GM21528 (cell line): ENCODE measurements around the gene ISCA2.

ENCODE experiments used
- ATAC-seq: cut with Tn5 transposase; IDR thresholded peaks from one replicate; pipeline ENCODE4 v1.9.1; 2021; ENCODE audit warnings: mild to moderate bottlenecking, moderate library complexity; ENCODE audit not compliant: unreplicated experiment, low FRiP score

The ISCA2 gene

DNA sequence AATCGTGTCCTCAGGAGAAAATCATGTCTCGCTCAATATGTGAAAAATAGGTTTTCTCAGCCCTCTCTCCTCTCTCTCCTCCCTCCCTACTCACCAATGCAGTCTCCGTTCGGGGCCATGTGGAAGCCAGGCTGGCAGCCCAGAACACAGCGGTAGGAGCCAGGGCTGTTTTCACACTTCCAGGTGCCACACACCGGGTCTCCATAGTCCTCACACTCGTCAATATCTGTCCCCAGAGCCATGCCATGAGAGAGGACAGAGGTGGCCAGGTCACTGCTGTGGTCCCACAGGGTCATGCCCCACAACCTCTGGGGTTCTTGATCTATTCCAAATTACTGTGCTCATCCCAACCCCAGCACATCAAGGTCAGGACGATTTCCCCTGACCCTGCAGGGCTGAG is 13.5 kb downstream of the ISCA2 start:
- no peak for ATAC-seq

DNA sequence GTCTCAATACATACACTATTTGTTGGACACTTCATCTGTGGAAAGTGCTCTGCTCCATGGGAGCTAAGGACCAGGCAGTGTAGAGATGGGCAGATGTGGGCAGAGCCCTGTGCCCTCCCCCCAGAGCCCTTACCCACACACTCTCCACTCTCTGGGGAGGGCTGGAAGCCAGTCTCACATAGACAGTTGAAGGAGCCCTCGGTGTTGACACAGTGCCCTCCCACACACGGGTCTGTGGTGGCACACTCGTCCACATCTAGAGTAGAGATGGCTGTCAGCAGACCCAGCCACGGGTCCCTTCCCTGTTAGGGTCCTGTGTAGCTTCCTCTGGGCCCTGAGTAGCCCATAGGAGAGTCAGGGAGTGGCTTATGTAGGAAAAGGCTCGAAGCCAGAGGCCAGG is 14.3 kb downstream of the ISCA2 start:
- no peak for ATAC-seq

DNA sequence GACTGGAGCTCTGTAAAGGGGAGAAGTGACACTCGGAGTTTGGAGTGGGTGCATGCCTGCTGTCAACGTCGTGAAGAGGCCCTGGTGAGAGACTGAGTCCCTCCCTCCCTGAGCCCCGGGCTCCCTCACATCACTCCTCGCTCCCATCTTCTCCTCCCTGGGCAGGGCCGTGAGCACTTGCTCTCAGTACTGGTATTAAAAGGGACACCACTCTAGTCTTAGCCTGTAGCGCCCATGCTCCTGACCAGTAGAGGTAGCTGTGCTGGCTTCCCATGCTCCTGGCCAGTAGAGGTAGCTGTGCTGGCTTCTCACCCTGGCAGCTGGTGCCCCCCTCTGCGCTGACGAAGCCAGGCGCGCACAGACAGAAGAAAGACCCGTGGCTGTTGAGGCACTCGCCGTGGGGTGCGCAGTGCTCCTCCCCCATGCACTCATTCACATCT is 14.7 kb downstream of the ISCA2 start:
- ATAC-seq, result no peak

DNA sequence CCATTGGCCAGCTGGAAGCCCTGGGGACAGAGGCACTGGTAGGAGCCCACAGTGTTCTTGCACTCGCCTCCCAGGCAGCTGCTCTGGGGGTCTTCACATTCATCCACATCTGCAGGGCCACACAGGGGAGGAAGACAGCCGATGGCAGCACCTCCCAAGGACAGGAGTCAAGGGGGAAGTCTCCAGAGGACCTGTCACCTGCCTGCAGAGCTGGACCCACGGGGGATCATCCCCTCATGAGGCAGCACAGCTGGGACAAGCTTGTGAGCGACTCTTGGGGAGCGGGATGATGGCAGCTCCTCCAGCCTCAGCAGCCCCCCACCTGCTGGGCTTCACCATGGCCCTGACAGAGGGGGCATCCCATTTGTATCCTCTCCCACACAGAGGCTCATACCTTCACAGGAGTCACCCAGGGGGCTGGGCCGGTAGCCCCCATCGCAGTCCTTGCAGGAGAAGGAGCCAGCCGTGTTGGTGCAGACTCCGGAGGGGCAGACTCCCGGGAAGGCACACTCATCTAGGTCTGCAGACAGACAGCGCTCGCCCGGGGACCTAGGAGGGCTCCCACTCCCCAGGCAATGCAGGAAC is 15.4 kb downstream of the ISCA2 start:
- ATAC-seq, result no peak

DNA sequence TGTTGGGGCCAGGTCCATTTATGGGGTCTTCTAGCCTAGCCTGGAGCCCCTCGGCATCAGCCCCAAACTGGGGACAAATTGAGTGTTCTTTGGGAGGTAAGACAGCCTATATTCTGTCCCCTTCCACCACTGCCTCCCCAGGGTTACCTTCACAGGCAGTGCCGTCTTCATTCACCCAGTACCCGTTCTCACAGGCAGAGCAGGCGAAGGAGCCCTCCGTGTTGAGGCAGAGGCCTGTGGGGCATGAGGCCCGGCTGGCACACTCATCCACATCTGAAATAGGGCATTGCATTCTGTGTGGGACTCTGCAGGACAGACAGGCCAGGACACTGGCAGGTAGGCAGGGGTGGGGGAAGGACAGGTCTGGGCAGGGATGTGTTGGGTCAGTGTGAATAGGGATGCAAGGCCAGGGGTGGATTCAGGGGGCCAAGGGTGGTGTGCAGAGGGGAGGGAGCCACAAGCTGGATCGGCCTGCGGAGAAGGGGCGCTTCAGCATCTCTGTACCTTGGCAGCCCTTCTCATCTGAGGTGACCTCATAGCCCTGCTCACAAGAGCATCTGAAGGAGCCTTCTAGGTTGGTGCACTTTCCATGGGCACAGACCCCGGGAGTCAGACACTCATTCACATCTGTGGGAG is 16.1 kb downstream of the ISCA2 start:
- ATAC-seq, result no peak

DNA sequence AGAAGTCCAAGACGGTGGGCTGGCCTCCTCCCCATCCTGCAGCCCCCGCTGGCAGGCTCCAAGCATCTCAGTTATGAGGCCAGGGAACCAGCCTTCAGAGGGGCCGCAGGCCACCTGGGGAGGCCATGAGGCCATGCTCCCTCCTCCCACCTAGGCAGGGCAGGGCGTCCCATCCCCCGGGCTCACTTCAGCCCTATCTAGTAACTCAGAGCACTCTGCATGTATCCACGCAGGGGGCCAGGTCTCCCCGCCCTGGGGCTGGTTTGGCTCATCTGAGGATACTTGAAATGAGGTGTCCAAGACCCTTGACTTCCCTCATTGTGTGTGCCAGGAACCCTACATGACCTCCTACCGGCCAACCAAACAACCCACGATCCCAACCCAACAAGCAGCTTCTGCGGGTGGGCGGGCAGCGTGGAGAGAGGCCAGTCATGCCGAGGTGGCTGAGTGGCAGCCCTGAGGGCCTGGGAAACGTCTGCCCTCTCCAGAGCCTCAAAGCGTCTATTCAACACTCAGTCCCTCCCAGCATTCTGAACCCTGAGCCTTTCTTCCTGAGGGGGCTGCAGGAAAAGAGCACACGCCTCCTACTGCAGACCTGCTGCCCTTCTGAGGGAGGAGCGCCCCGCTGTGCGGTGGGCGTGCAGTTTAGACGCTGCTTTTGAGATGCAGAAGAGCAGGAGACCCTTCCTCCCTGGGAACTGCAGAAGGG is 16.8 kb downstream of the ISCA2 start:
- no peak for ATAC-seq

DNA sequence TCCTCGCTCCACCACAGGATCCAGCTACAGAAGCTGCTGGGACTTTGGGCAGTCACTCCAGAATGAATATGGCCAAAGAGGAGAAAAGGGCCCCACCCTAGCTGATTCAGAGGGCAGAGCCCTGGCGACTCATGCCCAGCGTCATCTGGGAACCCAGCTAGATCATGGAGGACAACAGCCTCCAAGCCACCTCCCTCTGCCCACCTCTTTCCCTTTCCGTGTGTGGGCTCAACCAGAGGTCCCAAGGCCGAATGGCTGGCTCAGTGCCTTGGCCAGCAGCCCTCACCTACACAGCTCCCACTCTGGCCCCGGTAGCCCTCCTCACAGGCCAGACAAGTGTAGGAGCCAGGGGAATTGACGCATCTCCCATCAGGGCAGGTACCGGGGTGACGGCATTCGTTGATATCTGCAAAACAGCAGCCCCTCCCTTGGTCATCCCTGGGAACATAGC is 17.4 kb downstream of the ISCA2 start:
- no peak for ATAC-seq

DNA sequence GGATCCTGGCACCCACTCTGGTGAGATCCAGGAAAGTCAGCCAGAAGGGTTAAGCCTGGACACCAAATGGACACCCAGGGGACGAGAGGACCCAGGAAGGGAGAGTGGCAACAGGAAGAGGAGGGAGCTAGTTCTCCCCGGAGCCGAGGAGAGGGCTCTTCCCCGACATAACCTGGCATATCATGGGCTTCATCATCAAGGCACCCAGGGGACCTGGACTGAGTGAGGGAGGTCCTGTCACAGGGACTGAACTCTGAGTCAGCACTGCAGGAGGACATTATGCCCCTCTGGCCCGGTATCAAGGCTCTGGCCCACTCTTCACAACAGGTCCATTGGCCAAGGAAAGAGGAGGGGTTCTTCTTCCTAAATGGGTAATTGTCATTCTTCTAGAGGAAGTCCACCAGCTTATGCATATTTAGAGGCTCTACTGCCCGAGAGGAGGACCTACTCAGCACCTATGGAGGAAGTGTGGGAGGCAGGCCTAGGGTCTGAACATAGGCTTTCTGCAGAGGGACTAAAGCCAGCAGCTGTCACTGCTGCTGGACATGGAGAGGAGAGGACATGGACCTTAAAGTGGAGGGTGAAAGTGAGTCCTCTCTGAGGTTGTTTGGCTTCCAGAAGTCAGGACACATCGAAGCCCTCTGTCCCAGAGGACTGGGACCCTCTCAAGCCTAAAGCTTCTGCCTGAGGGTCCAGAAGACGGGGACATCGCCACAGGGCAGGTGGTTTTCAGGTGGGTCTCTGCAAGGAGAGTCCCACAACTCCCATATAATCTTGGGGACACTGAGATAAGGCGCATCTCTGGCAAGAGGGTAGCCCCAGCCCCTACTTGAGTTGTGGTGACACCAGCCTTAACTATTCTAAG is 18.6 kb downstream of the ISCA2 start:
- no peak for ATAC-seq

DNA sequence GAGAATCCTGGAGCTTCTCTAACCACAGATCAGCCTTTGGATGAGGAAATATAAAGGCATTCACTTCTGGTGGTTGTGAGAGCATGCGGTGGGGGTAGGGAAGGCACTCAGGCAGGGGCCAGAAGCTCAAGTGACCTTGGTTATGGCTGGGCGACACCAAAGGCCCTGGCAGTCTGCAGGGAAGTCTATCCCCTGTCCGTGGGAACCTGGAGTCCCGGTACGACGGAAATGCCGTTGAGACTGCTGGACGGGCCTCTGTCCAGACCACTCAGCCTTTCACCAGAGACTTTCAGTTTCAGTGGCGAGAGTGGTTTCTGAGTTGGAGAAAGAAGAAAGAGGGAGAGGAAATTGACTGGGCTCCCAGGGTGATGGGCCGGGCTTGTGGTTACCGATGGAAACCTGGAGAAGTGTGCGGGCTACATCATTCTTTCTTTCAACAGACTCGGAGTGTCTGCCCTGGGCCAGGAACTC is 20.9 kb downstream of the ISCA2 start:
- ATAC-seq, result no peak

DNA sequence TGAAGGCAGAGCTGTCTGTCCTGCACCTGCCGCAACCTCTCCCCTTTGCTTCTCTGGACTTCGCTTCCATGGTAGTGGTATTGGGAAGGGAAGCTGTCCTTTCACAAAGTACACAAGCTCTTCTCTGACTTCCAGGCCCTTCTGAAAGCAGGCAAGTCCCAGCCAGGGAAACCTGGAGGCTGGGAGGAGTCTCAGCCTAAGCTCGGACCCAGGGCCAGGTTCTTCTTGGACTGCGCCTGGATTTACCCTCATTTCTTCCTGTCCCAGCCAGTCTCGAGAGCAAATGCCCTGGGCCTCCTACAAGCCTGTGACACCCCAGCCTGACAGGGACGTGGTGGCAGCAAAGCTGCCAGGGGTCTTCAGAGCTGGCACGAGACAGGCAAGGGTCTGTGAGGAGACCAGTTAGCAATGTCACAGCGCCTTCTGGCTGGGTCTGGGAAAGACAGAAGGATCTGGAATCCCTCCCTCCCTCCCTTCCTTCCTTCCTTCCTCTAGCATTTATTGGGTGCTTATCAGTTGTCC is 22.4 kb downstream of the ISCA2 start:
- no peak for ATAC-seq

DNA sequence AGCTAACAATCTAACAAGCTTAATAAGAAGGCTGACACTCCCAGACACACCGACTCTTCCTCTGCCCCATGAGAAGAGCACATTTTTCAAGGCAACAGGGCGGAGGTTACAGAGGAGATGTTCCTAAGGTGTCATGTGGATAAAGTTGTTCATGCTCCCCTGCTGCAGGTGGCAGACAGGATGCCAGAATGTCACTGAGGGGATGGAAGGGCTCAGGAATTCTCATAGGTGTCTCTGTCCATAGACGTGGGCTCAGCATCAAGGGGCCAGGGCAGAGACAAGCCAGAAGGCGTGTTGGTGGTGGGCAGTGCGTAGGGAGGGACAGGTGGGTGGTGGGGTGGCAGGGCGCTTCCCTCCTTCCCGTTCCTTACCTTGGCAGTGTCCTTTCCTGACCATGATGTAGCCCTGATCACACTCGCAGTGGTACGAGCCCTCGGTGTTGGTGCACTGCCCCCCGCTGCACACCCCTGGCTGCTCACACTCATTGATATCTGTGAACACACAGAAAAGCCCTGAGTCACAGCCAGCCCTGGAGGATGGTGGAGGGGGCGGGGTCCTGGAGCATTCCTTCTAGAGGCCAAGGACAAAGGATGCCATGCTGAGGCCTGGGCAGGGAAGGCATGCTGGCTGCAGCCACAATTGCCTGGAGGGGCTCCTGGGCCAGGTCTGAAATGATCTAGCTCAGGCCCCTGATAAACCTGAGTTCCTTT is 23.0 kb downstream of the ISCA2 start:
- no peak for ATAC-seq

DNA sequence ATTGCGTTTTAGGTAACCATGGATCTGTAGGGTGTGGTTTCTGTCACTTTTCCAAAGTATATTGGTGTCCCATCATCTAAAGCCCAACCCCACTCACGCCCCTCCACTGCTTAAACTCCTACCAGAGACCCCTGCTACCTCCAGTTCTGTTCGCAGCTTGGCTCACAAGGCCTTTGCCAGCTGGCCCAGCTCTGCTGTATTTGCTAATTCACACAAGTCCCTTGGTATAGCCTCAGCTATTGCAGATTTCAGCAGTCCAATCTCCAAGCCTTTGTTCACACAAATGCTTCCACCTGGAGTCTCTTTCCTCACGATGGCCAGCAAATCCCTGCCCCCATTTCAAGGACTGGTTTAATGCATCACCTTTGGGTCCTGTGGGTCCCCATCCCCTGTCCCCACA is 24.2 kb downstream of the ISCA2 start:
- ATAC-seq, result no peak

DNA sequence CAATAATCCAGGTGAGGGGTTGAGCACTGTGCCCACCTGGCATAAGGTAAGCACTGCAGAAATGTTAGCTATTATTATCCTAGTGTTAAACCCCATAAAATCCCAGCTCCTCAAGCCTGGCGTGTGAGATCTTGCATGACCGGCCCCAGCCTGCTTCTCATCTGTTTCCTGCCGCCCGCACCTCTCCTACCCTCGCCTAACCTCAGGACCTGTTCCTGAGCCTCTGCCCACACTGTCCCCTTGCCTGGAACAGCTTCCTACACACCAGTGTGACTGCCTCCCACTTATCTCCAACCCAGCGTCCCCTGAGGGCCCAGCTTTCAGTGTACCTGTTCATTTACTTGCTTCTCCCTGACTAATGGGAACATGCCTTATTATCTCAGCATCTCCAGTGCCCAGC is 24.7 kb downstream of the ISCA2 start:
- no peak for ATAC-seq

DNA sequence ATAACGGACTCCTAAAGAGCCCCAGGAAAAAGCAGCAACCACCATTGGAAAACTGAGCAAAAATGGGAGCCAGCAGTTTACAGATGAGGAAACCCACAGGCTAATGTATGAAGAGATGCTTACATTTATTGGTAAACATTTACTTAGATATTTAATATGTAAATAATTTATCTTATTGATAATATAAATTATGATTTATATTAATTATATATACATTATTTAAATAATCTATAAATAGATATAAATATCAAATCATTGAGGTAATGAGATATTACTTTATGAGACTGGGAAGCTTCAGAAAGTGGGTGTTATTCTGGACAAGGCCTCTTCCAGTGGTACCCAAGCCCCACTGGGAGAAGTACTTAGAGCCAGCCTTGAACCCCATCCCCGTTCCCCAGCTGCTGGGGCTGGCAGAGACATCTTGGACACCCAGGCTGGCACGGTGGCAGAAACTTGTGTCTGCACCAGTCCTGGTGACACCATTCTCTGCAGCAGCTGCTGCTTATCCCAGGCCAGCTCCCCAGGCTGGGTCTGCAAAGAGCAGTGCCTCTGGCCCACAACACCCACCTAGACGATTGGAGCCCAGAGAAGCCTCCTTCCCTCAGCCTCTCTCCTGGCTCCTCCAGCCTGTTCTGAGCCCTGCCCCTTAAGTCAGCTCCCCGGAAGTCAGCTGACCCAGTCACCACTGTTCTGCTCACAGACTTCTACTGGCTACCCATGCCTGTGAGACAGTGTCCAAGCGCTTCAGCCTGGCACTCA is 25.9 kb downstream of the ISCA2 start:
- no peak for ATAC-seq

DNA sequence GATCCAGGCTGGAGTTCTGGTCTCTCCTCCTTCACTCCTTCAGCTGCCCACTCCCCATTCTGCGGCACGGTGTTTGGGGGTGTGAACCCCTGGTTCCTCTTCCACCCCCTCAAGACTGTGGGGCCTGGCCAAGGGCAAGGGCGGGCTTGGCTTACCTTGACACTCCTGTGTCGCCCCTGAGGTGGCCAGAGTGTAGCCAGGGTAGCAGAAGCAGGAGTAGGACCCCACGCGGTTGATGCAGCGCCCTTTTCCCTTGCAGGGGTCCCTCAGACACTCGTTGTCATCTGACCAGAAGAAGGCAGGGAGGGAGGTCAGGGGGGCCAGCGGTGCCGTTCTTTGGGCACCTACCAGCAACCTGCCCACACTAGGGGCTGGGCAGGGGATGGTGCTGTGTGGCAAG is 28.2 kb downstream of the ISCA2 start:
- ATAC-seq, result no peak

DNA sequence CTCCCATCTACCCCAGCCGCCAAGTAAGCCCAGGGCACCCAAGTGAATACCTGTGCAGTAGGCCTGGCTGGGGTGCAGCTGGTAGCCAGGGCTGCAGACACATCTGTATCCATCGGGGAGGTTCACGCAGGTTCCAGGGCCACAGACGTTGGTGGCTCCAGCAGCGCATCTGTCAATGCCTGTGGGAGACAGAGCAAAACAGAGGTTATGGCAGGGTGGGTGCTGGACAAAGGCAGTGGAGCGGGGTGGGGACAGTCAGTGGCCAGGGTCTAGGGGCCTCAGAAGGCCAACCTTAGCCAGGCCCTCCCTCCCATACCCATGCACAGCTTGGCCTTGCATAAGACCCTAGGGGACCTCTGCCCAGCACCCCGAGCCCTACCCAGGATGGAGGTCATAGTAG is 29.2 kb downstream of the ISCA2 start:
- no peak for ATAC-seq

DNA sequence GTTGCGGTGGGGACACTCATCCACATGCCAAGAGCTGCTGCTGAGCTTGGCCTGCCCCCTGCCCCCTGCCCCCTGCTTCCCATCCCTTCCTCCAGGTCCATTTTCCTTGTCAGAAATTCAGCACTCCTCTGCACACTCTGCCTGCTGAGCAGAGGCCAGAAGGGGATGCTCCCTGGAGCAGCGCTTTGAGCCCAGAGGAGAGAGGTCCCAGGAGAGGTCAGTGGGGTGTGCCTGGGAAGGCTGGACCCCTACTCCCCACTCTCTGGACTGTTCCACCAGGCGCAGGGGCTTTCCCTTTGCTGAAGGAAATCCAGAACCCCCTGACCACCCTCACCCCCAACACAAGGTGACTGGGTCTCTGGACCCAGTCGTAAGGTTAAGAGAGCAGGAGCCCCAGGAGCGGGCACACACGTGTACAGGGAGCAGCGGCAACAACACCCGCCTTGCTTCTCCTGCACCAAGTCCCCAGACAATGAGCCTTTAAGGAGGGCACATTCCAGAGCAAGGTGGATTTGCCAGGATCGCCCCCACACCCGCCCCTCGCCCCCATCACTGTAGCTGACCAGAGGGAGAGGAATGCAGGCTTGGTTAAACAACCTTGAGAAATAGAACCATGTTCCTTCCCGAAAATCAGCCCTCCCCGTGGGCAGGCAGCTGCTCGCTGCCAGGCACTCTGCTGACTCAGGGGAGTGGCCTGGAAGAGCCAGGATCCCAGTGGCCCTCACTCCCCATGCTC is 30.7 kb downstream of the ISCA2 start:
- ATAC-seq, result no peak

DNA sequence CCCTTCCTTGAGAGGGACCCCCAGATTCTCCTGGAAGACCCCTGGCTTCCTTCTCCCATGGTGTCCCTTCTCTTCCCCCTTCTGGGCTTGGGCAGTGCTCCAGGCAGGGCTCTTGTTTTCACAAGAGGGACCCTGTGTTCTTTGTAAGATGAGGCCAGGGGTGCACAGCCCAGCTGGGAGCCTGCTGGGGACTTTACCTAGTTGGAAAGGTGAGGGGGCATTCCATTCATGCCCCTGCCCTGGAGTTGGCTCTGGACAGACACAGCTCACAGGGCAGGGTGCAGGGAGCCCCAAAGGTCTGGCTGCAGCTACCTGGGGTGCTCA is 31.2 kb downstream of the ISCA2 start:
- ATAC-seq, result no peak

DNA sequence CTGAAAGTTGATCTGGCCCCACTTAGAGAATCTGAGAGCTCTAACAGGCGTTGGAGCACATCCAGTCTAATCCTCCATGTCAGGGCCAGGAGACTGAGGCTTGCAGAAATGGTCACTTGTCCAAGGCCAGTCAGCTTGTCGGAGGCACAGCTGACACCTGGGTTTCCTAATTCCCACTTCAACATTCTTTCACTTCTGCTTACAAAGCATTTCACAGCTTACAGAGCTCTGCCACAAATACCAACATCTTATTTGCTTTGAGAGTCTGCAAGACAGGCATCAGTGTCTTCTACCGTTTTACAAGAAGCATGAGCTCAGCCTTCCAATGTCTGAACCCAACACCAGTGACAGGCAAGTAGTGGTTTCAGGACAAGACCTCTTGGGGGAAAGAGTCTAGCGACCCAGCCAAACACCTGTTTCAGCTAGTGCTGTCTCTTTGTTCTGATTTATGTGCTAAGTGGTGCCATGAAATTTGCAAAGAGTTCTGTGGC is 31.8 kb downstream of the ISCA2 start:
- no peak for ATAC-seq
